ENCODE data around the gene GAB2. TPM values are rescaled to one million over a fixed set of nuclear protein-coding genes. Genes with fewer than 3 reads are reported as not detected.

Gene GAB2
- polyA plus RNA-seq, 1 experiment, result 8.7 TPM

- POLR2A ChIA-PET, result interaction anchor here (0.6 kb wide), 1 partner anchor 10 kb away, joined by 3 read pairs; no protein-coding TSS in a partner anchor
- no peaks in the 10 kb centered on the region for H3K9me3 ChIP-seq (ENCODE audit: control insufficient read depth, insufficient read depth, low read length)
- no peaks in the 10 kb centered on the region for H3K27me3 ChIP-seq (ENCODE audit: control insufficient read depth, insufficient read depth, low read length)
- DNase-seq (ENCODE audit: low read depth, low spot score), result no peak
- no peak for TF ChIP-seq CTCF (IDR thresholded peaks at IDR 0.05; ENCODE audit: low read depth, low read length)
- CTCF ChIA-PET, result interaction anchor here (0.9 kb wide), 1 partner anchor 246 kb away, joined by 3 read pairs; no protein-coding TSS in a partner anchor
- H3K27ac ChIP-seq (ENCODE audit: low read depth, low read length), result no peak overlapping the region
- H3K4me3 ChIP-seq (ENCODE audit: low read depth, low read length), result no peak overlapping the region
Observed at GRCh38 chr11:78318321-78319114, 99.1 kb downstream of the GAB2 start.

GRCh38 chr11:78315724-78316123, 101.9 kb downstream of the GAB2 start:
- Histone ChIP-seq H3K27me3 (ENCODE audit: control insufficient read depth, insufficient read depth, low read length) (no peaks in the 10 kb centered on the region), H3K4me3 (ENCODE audit: low read depth, low read length) (no peak overlapping the region), H3K27ac (ENCODE audit: low read depth, low read length) (no peak overlapping the region), H3K9me3 (ENCODE audit: control insufficient read depth, insufficient read depth, low read length) (no peaks in the 10 kb centered on the region)
- CTCF ChIA-PET, result no interaction called here
- no peak for DNase-seq (ENCODE audit: low read depth, low spot score)
- POLR2A ChIA-PET, result no interaction called here
- TF ChIP-seq CTCF (IDR thresholded peaks at IDR 0.05; ENCODE audit: low read depth, low read length), result no peak

GRCh38 chr11:78314762-78315161, 102.9 kb downstream of the GAB2 start:
- no peak overlapping the region for H3K27ac ChIP-seq (ENCODE audit: low read depth, low read length)
- POLR2A ChIA-PET, result no interaction called here
- H3K4me3 ChIP-seq (ENCODE audit: low read depth, low read length), result no peak overlapping the region
- no peaks in the 10 kb centered on the region for H3K27me3 ChIP-seq (ENCODE audit: control insufficient read depth, insufficient read depth, low read length)
- TF ChIP-seq CTCF (IDR thresholded peaks at IDR 0.05; ENCODE audit: low read depth, low read length), result no peak
- H3K9me3 ChIP-seq (ENCODE audit: control insufficient read depth, insufficient read depth, low read length), result no peaks in the 10 kb centered on the region
- DNase-seq (ENCODE audit: low read depth, low spot score), result no peak
- CTCF ChIA-PET, result no interaction called here

GRCh38 chr11:78313898-78314297, 103.7 kb downstream of the GAB2 start:
- TF ChIP-seq CTCF (IDR thresholded peaks at IDR 0.05; ENCODE audit: low read depth, low read length), result no peak
- Histone ChIP-seq H3K9me3 (ENCODE audit: control insufficient read depth, insufficient read depth, low read length) (no peaks in the 10 kb centered on the region), H3K27me3 (ENCODE audit: control insufficient read depth, insufficient read depth, low read length) (no peaks in the 10 kb centered on the region), H3K27ac (ENCODE audit: low read depth, low read length) (no peak overlapping the region), H3K4me3 (ENCODE audit: low read depth, low read length) (no peak overlapping the region)
- ChIA-PET POLR2A (no interaction called here), CTCF (no interaction called here)
- DNase-seq (ENCODE audit: low read depth, low spot score), result no peak

GRCh38 chr11:78313181-78313795, 104.3 kb downstream of the GAB2 start:
- H3K27ac ChIP-seq (ENCODE audit: low read depth, low read length), result no peak overlapping the region
- CTCF ChIA-PET, result no interaction called here

More at GRCh38 chr11:78313181-78313795, 104.3 kb downstream of the GAB2 start:
- H3K27me3 ChIP-seq (ENCODE audit: control insufficient read depth, insufficient read depth, low read length), result no peaks in the 10 kb centered on the region
- DNase-seq (ENCODE audit: low read depth, low spot score), result no peak
- no peaks in the 10 kb centered on the region for H3K9me3 ChIP-seq (ENCODE audit: control insufficient read depth, insufficient read depth, low read length)
- POLR2A ChIA-PET, result no interaction called here
- H3K4me3 ChIP-seq (ENCODE audit: low read depth, low read length), result no peak overlapping the region
- no peak for TF ChIP-seq CTCF (IDR thresholded peaks at IDR 0.05; ENCODE audit: low read depth, low read length)

Data from AG04450 (cell line).